GM12892 (cell line): ENCODE results near the gene SMAD1.

Experiments
- POLR2A ChIP-seq: IDR thresholded peaks from 2 replicates; pipeline ENCODE4 v1.6.1; 2011; ENCODE audit warnings: low read depth, low read length, control low read depth
- TAF1 ChIP-seq: IDR thresholded peaks from 2 replicates; pipeline ENCODE4 v1.6.1; 2011; ENCODE audit warnings: low read depth, mild to moderate bottlenecking, control low read depth, low read length, borderline replicate concordance

DNA sequence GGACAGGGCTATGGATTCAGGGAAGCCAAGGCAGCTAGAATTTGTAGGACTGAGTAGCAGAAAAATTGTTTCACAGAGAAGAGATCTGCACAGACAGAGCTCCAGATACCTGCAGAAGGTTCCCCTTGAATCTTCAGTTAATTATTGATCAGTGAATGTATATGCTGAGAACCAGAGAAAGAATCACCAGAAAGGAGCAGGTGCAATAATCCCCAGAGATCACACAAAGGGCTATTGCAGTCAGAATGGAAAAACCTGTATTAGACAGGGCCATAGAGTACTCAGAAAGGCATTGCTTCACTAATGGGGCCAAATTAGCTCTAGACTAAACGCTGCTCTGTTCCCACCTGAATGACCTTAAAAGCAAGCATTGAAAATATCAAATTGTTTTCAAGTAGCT is 35.5 kb upstream of the SMAD1 start:
- no peak for TF ChIP-seq POLR2A
- TF ChIP-seq TAF1, result no peak
